ENCODE data around the gene TMEM214. TPM values are rescaled to one million over a fixed set of nuclear protein-coding genes. Genes with fewer than 3 reads are reported as not detected.

TMEM214 gene
- total RNA-seq, 2 donors from 2014 or later = 70.2 to 89.7 TPM

DNA sequence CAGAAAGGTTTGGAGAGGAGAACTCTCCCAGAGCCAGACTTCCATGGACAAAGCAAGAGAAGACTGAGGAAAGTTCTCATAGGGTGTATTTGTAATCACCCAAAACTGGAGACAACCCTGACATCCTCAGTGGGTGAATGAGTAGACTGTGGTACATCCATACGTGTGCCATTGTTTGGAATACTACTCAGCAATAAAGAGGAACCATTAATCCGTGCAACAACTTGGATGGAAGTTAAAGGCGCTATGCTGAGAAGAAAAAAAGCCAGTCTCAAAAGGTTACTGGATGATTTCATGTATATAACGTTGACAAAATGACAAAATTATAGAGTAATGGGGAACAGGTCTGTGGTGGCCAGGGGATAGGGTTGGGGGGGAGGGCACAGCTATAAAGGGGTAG is 24.1 kb upstream of the TMEM214 start:
- ATAC-seq = no peak
- intact Hi-C loops (cut with DNase I, micrococcal nuclease) = no loop called here
- no peak for DNase-seq

DNA sequence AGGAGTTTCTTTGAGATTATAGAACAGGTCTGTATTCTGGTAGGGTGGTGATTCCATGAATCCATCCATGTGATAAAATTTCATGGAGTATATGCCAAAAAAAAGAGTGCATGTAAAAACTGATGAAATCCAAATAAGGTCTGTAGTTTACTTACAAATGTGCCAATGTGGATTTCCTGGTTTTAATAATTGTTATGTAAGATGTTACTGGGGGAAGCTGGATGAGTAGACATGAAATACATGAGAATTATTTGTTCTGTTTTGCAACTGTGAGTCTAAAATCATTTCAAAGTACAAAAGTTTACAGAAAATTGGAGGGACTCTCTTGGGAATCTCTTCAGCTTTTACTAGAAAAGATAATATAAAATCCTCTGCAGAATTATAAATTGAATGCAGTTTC is 23.7 kb upstream of the TMEM214 start:
- DNase-seq (no peak), ATAC-seq (no peak)
- intact Hi-C loops (cut with DNase I, micrococcal nuclease) = no loop called here

DNA sequence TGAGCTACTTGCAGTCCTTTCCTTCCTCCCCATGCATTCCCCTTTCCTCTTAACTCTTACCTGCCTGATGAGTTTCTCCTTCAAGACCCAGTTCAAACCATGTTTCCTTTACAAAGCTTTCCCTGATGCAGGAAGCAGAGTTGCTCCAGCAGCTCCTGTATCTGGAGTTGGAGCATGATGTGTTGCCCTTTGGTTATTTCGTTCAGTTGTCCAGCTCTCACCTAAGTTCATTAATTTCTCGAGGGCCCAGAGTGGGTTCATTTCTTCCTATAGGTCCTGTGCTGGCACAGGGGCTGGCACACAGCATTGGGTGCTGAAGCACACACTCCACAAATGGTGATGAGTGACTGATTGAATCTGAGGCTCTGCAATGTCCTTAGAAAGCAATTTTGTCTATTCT is 23.0 kb upstream of the TMEM214 start:
- intact Hi-C loops (cut with DNase I, micrococcal nuclease) = loop anchor here in 1 of 2 donors (10.0 kb wide), 1 partner anchor 165 kb away; the partner anchor contains the start of gene DPYSL5
- DNase-seq (no peak), ATAC-seq (no peak)

DNA sequence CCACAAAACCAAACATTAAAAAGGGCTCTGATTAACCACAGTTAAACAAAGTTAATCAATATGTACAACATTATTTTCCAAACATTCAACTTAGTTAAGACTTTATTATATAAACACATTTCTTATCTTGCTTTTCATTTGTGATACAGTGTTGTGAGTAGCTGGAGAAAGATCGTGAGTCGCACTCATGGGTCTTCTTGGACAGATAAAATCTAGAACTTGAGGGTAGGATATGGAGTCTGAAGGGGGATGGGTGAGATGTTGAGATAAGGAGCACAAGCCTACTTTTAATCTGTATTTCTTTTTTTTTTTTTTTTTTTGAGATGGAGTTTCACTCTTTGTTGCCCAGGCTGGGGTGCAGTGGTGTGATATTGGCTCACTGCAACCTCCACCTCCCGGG is 22.6 kb upstream of the TMEM214 start:
- DNase-seq (no peak), ATAC-seq (no peak)
- intact Hi-C loops (cut with DNase I, micrococcal nuclease) = loop anchor here in 1 of 2 donors (10.0 kb wide), 1 partner anchor 165 kb away; the partner anchor contains the start of gene DPYSL5

DNA sequence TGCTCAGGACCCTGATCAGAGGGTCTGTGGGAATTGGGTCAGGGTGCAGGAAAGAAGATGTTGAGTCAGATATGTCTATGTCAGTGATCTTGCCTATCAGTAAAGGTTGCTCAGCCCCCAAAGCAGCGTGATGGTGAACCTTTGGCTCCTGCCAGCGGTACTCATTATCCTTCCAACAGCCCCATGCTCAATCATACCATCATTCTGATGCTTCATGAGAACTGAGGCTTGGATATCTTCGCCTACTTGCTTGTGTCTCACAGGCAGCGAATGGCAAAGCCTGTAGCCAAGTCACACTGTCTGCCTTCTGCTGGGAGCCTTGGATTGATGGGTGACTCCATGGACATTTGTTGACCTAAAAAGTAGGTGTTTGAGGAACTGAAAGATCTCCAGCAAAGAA is 19.0 kb upstream of the TMEM214 start:
- no peak for ATAC-seq
- intact Hi-C loops (cut with DNase I, micrococcal nuclease) = loop anchor here in 1 of 2 donors (10.0 kb wide), 1 partner anchor 169 kb away; the partner anchor contains the start of gene DPYSL5
- DNase-seq = no peak

DNA sequence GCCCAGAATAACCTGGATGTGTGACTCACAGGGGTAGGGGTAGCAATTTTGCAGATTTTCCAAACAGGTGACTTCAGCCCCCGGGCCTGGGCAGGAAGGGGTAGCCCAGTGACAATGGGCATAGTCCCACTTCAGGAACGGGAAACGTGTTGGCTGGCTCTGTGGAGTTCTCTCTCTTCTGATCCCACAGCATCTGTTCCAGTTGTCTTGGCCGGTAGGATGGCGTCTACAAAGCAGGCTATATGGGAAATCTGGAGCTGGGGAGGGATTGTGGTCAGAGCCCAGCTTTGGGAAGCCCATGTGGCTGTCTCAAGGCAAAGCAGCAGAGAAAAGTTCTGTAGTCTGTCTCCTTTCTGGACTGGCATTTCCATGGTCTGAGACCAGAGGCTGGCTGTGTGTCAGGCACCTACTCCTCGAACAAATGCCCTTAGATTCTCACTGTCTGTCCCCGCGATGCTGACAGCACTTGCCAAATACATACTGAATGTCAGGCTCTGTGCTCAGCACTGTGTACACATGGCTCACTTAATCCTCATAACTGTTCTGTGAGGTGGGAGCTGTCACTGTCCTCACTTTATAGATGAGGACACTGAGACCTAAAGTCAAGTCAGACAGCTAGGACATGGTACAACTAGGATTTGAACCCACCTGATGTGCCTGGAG is 17.9 kb upstream of the TMEM214 start:
- DNase-seq (no peak), ATAC-seq (no peak)

DNA sequence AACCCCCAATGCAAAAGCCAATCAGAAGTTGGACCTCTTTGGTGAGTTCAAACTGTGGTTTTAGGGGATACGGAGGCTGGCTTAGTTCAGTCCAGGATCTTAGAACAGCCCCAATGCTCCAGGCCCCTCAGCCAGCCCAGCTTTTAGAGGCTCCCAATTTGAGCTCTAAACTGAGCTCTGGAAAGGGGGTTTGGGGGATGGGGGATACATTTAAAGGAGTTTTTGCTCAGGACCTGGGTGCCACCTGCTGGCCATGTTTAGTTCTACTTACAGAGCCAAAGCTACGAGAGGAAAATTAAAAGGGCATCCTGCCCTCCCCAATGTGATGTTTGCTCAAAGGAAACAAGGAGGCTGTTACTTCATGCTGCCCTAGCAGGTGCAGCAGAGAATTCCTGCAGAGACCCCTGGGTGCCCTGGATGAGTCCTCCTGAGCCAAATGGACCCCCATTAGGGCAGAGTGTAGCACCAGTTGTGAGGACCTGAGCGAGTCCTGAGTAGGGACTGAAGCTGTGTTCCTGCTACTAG is 15.9 kb upstream of the TMEM214 start:
- peak; percentile 31 for ATAC-seq
- DNase-seq = peak in 1 of 2 donors; percentile 76
- intact Hi-C loops (cut with DNase I, micrococcal nuclease) = loop anchor here in 1 of 2 donors (2.0 to 10.0 kb wide), 2 partner anchors 54 to 172 kb away; partner anchors contain the start of gene DPYSL5

More for the DNA sequence above, 17.9 kb upstream of the TMEM214 start:
- intact Hi-C loops (cut with DNase I, micrococcal nuclease) = loop anchor here in 1 of 2 donors (10.0 kb wide), 1 partner anchor 170 kb away; the partner anchor contains the start of gene DPYSL5

DNA sequence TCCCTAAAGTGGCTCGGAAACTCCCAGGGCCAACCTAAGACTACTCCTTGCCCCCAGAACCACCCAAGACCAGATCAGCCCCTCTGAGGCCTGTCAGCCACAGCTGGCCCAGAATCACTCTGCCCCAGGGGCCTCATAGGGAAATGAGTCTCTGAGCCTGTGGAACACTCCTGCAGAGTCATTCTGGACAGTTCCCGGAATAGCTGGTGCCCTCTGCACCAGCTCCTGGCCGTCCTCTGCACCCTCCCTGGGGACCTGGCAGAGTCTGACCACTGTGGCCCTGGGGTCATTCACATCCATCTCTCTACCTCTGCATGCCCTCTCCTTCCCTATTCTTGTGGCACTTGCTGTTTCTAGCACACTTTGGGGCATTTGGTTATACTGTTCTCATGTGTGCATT is 14.6 kb upstream of the TMEM214 start:
- intact Hi-C loops (cut with DNase I, micrococcal nuclease) = loop anchor here in 1 of 2 donors (10.0 kb wide), 1 partner anchor 173 kb away; the partner anchor contains the start of gene DPYSL5
- ATAC-seq (no peak), DNase-seq (no peak)

DNA sequence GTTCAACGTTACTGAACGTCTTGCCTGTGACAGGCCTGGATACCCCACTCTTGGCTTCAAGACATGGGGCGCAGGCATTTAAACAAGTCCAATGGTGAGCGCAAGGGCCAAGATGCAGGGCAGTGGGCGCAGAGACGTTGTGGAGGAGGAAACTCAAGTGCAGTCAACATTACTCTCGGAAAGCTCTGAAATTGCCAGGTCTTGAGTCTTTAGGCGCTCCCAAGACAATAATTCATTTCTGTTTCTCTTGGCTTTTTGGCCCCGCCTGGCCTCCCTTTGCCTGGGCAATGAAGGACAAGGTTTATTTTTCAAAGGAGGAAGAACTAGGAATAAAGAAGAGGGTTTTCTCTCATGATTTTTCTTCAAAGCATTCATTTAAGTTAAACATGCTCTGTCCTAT is 13.3 kb upstream of the TMEM214 start:
- ATAC-seq = peak; percentile 1
- intact Hi-C loops (cut with DNase I, micrococcal nuclease) = loop anchor here in 1 of 2 donors (10.0 kb wide), 1 partner anchor 175 kb away; the partner anchor contains the start of gene DPYSL5
- DNase-seq = peak in 1 of 2 donors; percentile 21

DNA sequence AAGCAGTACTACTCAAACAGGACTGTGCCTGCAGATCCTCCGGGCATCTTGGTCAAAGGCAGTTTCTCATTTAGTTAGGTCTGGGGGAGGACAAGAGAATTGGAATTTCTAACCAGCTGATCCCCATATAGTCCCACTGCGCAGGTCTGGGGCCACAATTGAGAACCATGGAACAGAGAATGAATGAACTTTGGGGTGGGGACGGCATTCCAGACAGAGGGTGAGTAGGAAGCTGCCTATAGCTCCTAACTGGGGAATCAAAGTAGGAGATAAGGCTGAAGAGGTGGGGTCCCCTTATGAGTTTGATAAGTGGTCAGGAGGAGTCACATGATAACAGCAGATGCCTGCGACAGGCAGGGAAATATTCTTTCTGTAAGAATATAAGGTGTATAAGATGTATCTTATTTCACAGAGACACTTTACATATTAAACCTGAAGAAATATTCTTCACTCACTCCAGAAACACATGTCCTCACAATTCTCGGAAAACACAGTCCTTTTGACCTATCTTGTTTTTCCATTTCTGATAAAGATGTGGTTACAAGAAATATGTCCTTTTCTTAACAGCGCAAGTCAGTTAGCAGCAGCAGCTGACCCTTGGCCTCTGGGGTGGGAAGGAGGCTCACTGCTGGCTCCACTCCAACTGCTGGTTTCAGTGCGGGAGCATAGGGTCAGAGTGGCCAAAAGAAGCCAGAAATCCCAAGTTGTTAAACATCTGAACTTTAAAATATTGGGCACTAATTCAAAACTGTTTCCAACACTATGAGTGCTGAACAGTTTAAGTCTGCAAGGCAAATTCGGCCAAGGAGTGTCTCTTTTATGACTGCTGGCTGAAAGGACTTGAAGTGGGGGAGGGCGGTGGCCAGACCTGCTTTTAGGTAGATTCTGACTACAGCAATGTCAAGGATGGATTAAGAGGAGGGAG is 12.6 kb upstream of the TMEM214 start:
- intact Hi-C loops (cut with DNase I, micrococcal nuclease) = loop anchor here in 1 of 2 donors (10.0 kb wide), 1 partner anchor 175 kb away; the partner anchor contains the start of gene DPYSL5
- peak; percentile 43 for ATAC-seq
- peak; percentile 72 to 77 for DNase-seq

DNA sequence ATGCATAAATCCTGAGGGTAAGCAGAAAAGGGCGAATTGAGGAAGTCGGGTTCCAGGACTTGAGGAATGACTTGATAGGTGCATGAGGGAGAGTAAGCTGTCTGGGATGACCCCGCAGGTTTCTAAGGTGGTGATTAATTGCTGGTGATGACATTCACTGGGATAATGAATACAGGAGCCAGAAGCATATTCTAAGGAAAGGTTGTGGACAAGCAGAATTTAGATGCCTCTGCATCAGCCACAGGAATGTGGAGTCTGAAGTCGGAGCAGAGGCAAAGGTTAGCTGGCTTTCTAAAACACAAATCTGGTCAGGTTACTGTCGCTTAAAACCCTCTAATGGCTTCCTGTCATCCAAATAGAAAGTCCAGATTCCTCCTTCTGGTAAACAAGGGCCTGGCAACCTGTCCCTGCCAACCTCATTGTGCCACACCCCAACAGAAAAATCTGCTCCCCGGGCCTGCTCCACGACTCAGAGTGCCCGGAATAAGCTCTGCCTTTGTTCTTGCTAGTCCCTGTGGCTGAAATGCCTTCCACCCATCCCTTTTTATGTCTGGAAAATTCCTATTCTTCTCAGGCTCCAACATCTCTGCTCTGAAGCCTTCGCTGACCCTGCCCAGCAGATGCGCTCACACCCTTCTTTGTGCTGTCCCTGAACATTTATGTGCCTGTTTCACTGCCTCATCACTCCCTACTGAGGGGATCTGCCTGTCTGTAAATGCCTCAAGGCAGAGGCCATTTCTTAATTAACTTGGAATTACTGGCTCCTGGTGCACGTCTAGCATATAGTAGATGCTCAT is 11.3 kb upstream of the TMEM214 start:
- intact Hi-C loops (cut with DNase I, micrococcal nuclease) = no loop called here
- ATAC-seq = peak; percentile 79
- DNase-seq = peak; percentile 53 to 67

DNA sequence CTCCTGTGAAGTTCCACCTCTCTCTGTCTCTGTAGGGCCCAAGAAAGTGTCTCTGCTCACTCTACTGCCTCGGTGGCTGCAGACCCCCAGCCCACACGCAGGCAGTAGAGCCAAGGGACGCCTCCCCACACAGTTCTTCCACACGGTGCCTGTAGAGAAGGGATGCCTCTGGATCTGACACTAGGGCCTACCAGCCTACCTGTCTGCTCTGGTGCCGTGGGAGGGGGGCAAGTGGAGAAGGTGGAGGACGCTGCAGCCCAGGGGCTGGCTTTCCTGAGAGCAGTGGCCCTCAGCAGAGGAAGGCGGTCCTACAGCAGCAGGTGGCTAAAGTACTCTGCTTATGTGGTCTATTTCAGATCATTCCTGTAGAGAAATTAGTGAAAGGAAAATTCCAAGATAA is 9.0 kb upstream of the TMEM214 start:
- intact Hi-C loops (cut with DNase I, micrococcal nuclease) = no loop called here
- no peak for ATAC-seq
- no peak for DNase-seq

DNA sequence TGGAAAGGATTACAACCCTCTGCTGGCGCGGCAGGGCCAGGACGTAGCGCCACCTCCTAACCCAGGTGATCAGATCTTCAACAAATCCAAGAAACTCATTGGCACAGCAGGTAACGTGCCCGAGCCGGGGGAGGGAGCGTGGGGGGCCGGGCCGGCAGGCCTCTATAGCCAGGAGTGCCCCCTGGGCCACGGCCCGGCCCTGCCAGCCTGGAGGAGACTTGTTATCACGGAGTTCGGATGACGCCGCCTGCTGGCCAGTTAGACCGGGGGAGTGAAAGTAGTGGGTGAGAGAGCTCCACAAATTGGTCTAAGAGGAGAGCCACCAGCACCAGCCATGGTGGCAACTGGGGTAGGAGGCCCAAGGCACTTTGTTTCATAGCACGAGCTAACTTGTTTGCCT is 8.6 kb upstream of the TMEM214 start:
- intact Hi-C loops (cut with DNase I, micrococcal nuclease) = no loop called here
- ATAC-seq (no peak), DNase-seq (peak in 1 of 2 donors; percentile 22)

DNA sequence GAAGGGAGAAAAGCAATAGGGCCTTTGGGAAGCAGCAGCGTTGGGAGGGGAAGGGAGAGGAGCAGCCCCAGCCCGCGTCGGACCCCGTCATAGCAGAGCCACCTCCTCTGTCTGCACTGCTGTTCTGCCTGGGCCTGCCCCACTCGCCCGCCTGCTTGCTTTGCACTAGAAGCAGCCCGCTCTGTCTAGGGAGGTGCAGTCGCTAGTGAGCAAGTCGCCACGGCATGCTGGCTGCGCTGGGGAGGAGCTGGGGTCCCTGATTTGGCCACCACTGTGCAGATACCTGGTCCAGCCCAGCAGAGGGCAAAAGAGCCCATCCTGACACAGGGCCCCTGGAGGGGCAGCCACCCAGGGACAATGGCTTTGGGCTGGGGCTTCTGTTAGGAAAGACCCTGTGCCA is 8.0 kb upstream of the TMEM214 start:
- intact Hi-C loops (cut with DNase I, micrococcal nuclease) = no loop called here
- ATAC-seq (no peak), DNase-seq (peak in 1 of 2 donors; percentile 24)

DNA sequence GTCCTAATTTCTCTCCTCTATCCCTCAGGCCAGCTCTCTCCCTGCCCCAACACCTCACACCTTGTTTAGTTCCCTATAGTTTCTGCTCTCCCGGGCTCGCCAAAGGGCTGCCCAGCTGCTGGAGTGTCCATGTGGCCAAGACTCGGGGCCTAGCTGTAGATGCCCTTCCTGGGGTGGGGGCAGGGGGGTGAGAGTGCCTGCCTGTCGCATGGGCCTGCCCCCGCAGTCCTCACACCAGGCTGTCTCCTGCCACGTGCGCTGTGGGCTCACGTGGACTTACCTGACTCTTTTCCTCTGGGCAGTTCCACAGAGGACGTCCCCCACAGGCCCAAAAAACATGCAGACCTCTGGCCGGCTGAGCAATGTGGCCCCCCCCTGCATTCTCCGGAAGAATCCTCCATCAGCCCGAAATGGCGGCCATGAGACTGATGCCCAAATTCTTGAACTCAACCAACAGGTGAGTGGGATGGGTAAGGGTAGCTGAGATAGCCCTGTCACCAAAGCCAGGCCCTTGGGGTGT is 7.4 kb upstream of the TMEM214 start:
- intact Hi-C loops (cut with DNase I, micrococcal nuclease) = no loop called here
- ATAC-seq (no peak), DNase-seq (no peak)

DNA sequence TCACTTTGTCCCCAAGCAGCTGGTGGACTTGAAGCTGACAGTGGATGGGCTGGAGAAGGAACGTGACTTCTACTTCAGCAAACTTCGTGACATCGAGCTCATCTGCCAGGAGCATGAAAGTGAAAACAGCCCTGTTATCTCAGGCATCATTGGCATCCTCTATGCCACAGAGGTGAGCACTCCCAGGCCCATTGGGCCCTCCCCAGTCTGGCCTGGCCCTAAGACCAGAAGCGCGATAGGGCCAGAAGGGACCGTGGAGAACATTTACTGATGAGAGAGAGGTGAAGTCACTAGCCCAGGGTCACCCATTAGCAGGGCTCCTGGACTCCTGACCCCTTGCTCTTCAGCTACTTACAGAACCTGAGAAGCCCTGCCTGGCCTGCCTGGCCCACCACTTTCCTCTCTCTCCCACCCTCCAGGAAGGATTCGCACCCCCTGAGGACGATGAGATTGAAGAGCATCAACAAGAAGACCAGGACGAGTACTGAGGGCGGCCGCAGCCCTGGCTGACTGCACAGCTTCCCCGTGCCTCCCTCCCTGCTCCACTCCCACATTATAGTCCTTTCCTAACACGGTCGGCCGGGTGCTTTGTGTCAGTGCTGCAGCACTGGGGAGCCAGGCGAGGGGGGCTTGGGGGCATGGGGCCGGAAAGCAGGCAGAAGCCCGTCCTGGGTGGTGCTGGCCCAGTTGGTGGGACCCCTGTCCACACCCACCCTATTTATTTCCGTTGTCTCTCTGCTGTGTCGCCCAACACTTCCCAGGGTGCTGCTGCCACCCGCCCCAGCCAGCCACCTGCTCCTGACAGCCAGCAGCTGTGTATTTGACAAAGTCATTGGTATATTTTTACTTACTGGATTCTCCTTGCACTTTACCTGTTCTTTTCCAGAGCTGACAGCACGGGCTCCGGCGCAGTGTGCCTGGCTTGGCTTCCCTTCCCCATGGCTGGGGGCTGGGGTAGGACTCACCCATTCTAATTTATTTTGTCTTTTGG is 6.6 kb upstream of the TMEM214 start:
- DNase-seq (no peak), ATAC-seq (no peak)
- intact Hi-C loops (cut with DNase I, micrococcal nuclease) = no loop called here

DNA sequence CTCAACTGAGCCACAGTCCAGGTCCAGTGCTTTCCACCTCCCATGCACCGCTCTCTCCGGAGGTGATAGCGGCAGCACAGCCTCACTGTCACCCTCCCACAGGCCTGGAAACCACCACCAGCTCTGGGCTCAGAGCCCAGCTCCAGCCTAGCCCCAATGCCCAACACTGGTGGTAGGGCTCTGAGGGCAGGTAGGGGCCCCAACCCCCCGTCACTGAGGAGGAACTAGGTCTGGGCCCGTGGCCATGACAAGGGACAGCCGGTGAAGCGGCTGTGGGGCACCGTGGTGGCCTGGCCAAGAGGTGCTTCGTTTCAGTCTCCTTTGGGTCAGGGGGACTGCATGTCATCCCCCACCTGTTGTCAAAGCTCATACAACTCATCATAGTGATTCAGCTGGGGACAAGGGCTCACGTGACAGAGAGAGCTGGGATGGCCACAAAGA is 5.5 kb upstream of the TMEM214 start:
- intact Hi-C loops (cut with DNase I, micrococcal nuclease) = no loop called here
- DNase-seq (no peak), ATAC-seq (no peak)
